C4-2B (cell line): ENCODE data around the gene SFT2D3.

Experiments
- H3K27ac ChIP-seq: fragments of 450-650 bp; 2 replicates; pipeline ENCODE4 v1.5.1; 2017
- ZFX ChIP-seq: fragments of 450-650 bp; IDR thresholded peaks from 2 replicates; pipeline ENCODE4 v1.6.1; 2017
- TF ChIP-seq, protein P1 (sequence below): fragments of 450-650 bp; conservative IDR thresholded peaks from 2 replicates; pipeline ENCODE4 v1.5.1; 2017; ENCODE audit warnings: mild to moderate bottlenecking

SFT2D3 gene

DNA sequence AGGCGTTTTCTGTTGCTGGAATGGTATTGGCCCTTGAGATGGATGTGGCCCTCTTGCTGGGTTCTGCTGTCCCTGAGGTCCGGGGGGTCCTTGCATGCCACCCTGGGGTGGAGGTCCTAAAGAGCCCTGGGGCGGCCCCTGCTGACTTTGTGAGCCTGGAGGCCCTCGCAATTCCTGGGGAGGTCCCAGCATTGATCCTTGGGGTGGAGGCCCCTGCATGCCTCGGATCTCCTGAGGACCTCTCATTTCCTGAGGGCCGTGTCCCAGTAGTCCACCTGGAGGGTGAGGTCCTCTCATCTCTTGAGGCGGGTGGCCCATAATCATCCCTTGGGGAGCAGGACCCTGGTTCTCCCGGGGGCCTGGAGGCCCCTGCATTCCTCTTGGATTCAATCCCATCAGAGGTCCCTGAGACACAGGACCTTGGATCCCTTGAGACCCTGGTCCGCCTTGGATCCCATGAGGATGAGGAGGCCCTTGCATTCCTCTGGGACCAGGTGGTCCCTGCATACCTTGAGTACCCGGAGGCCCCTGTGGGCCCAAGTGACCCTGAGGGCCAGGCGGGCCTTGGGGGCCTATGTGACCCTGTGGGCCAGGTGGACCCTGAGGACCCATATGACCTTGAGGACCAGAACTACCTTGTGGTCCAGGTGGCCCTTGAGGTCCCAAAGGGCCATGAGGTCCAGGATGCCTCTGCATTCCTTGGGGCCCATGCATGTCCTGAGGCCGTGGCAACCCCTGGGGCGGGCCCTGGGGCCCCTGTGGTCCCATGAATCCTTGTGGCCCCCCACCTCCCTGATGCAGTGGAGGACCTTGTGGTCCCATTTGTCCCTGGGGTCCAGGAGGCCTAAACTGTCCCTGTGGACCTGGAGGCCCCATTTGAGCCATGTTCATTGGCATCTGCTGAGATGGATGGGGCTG is 18.3 kb downstream of the SFT2D3 start:
- no peak overlapping the region for H3K27ac ChIP-seq
- no peak for TF ChIP-seq ZFX
- TF ChIP-seq, protein P1, sequence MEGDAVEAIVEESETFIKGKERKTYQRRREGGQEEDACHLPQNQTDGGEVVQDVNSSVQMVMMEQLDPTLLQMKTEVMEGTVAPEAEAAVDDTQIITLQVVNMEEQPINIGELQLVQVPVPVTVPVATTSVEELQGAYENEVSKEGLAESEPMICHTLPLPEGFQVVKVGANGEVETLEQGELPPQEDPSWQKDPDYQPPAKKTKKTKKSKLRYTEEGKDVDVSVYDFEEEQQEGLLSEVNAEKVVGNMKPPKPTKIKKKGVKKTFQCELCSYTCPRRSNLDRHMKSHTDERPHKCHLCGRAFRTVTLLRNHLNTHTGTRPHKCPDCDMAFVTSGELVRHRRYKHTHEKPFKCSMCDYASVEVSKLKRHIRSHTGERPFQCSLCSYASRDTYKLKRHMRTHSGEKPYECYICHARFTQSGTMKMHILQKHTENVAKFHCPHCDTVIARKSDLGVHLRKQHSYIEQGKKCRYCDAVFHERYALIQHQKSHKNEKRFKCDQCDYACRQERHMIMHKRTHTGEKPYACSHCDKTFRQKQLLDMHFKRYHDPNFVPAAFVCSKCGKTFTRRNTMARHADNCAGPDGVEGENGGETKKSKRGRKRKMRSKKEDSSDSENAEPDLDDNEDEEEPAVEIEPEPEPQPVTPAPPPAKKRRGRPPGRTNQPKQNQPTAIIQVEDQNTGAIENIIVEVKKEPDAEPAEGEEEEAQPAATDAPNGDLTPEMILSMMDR = no peak

DNA sequence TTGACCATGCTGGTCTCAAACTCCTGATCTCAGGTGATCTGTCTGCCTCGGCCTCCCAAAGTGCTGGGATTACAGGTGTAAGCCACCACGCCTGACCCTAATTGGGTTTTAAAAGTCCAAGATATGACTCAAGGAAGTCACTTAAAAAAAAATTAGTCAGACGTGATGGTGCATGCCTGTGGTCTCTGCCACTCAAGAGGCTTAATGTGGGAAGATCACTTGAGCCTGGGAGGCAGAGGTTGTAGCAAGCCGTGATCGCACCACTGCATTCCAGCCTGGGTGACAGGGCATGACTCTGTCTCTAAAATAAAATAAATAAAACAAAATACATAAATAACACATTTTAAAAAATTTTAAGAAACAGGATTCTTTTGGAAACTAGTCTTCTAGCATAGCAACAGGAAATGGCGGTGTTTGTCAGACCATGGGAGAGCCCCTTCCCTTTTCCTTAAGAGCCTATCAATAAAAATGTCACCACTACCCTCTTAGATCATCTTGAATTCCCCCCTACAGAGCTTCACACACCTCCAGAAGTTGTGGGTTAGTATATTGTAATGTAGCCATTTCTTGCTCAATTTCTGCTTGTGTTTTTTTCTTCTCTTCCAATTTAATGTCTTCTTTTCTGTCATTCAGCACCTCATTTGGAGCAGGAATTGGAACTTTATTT is 20.1 kb downstream of the SFT2D3 start:
- H3K27ac ChIP-seq = no peak overlapping the region

DNA sequence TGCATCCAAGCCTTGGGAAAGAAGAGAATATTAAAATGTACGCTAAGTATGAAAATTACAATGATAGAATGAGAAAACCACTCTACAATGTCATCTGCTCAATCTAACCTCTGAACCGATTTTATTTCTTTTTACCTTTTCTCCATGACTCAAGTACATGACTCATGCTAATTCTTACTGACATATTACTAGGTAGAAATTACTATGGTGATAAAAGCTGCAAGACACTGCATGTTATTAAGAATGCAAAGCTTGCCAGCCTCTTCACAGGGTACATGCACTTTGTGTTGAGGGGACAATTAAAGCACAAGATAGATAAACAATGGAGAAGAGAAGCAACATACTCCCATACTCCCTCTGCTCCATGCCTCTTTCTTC is 20.7 kb downstream of the SFT2D3 start:
- no peak overlapping the region for H3K27ac ChIP-seq
- TF ChIP-seq, protein P1 = no peak
- no peak for TF ChIP-seq ZFX

More for the DNA sequence above, 20.1 kb downstream of the SFT2D3 start:
- TF ChIP-seq ZFX = no peak
- TF ChIP-seq, protein P1 = no peak

DNA sequence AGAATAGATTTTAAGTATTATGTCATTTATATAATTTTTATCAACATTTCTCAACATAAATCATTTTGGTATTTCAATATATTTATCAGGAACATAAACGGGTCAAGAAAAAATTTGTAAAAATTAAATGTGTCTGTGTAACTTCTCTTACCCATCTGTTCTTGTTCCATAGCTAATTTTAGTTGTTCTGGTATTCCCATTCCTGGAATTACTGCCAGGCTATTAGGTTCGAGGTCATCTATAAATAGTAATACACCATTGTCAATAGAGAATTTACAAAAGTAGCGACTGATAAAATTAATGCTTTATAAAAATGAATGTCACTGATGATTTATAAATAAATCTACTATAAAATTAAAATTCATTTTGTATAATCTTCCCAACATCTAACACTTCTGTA is 21.5 kb downstream of the SFT2D3 start:
- H3K27ac ChIP-seq = no peak overlapping the region
- no peak for TF ChIP-seq ZFX
- TF ChIP-seq, protein P1 = no peak

DNA sequence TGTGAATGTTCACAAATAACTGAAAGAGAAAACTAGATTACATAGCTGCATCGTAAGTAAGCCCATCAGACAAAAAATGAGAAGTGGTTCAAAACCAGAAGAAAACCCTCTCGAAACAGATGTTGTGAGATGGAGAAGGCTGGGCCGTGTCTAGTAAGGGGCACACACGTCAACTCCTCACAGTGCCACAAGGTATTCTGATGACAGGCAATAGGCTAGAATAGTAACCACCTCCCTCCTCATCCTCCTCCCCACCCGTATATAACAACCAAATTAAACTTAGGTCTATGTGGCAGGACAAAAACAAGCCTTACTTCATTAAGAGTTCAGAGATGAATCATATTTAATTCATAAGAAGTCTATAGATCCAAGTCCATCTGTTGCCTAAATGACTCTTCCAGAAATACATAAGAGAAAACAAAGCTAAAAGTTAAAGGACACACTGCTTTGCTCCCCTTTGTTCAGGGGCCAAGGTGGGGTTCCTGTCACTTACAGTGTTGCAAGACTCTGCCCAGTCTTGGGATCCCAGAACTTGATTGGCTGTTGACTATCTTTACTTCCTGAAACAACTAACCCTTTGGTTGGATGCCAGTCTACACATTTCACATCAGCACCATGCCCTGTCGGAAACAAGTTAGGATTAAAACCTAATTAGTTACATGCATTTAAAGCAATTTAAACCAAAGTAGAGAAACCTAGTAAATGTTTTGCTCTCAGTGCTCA is 25.0 kb downstream of the SFT2D3 start:
- no peak overlapping the region for H3K27ac ChIP-seq
- TF ChIP-seq, protein P1 = no peak
- TF ChIP-seq ZFX = no peak

DNA sequence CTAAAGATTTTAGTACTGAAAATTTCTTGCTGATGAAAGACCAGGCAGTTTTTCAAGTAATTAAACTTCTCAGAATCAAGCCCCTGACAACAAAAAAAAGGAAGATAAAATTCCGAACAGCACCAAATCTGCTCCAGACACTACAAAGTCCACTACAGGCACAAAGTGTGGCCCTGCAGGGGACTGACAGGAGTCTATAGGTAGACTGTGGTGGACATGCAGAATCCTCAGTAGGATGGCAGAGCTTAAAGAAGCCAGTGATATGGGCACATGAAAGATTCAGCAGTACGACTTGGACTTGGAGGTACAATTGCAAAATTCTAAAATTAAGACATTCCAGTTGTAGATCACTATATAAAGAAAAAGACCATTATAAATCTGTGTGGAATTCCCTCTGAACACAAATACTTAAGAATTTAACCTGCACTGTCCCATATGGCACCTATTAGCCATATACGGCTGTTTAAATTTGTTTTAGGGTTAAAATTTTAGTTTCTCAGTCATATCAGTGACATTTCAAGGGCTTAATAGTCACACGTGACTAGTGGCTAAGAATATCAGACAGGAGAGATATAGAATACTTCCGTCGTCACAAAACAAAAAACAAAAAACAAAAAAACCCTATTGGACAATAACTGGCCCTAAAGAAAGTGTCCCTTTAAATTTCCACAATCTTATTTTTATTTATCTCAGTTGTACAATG is 32.0 kb downstream of the SFT2D3 start:
- TF ChIP-seq, protein P1 = no peak
- H3K27ac ChIP-seq = no peak overlapping the region
